ENCODE data around the gene SLC17A4. TPM values are rescaled to one million over a fixed set of nuclear protein-coding genes. Genes with fewer than 3 reads are reported as not detected.

Gene SLC17A4
- total and polyA plus RNA-seq, 10 of the 15 experiments (the other 5 are each of a cell fraction or from before 2014, with no cell fraction given), result not detected

DNA sequence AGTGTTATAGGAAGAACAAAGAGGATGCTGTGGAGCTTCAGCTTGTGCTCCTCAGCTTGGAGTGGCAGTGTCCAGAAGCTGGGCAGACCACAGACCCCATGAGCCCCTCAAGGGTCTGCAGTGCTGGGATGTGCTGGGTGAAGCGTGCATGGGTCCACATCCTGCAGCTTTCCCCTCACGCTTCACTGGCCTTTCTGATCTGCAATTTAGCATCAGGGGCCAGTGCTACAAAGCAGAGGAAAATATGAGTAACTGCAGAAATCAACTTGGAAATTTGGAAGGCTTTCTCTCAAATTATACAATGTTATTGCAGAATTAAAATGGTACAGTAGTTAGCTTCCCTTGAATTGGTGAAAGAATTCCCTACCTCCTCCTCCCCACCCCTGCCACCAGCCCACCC is 10.1 kb downstream of the SLC17A4 start:
- ATAC-seq, result no peak
- RAD21 ChIA-PET (ENCODE audit: unreplicated experiment), result no interaction called here
- 19% methylated on average over 2 of the region's 2 CpGs for WGBS (ENCODE audit: insufficient coverage, insufficient replicate concordance, low lambda C conversion rate, missing lambda C conversion rate)
- no peak for DNase-seq (ENCODE audit: low read depth, low spot score)
- no peaks in the 10 kb centered on the region for H3K9me3 ChIP-seq (replicated peaks; ENCODE audit: control insufficient read depth, insufficient read depth, low read length)
- H3K79me2 ChIP-seq (ENCODE audit: control insufficient read depth, insufficient read depth, low read length), result no peaks in the 10 kb centered on the region
- H3K4me2 ChIP-seq (ENCODE audit: control insufficient read depth, insufficient read depth), result no peak overlapping the region
- no peak overlapping the region for H3K9ac ChIP-seq (ENCODE audit: control insufficient read depth, insufficient read depth, low read length)
- H3K4me3 ChIP-seq, result no peak overlapping the region
- in situ Hi-C loops (cut with MboI), result no loop called here
- SMC1A ChIA-PET (ENCODE audit: uncharacterized antibody, unreplicated experiment), result interaction anchor here (1.4 kb wide), 1 partner anchor 13 kb away, joined by 5 read pairs; no protein-coding TSS in a partner anchor
- BruUV-seq (replicated peaks), result no TSS peak
- H2AFZ ChIP-seq (ENCODE audit: control insufficient read depth, low read depth, low read length), result no peak overlapping the region
- intact Hi-C loops (cut with micrococcal nuclease; ENCODE audit: unreplicated experiment), result no loop called here
- no peaks in the 10 kb centered on the region for H4K20me1 ChIP-seq (ENCODE audit: control insufficient read depth, insufficient read depth)
- TF ChIP-seq SREBF2 (IDR thresholded peaks at IDR 0.05; ENCODE audit: low read length) (no peak), POLR2AphosphoS5 (IDR thresholded peaks at IDR 0.05; ENCODE audit: low read length) (no peak), NRF1 (conservative IDR thresholded peaks at IDR 0.05; ENCODE audit: low read depth, low read length) (no peak), KDM1A (IDR thresholded peaks at IDR 0.05; ENCODE audit: borderline replicate concordance) (no peak), EP300 (IDR thresholded peaks at IDR 0.05; ENCODE audit: borderline replicate concordance in 1 of 2, control insufficient read depth in 1 of 2, low read depth in 2 of 2, low read length in 2 of 2) (no peak), CBFB (IDR thresholded peaks at IDR 0.05; ENCODE audit: low read depth) (no peak), MEF2A (IDR thresholded peaks at IDR 0.05; ENCODE audit: insufficient read depth, low read depth, low read length) (no peak), BHLHE40 (IDR thresholded peaks at IDR 0.05; ENCODE audit: borderline replicate concordance in 1 of 2, low read depth in 2 of 2, low read length in 1 of 2) (no peak)
- TF ChIP-seq, protein P1, sequence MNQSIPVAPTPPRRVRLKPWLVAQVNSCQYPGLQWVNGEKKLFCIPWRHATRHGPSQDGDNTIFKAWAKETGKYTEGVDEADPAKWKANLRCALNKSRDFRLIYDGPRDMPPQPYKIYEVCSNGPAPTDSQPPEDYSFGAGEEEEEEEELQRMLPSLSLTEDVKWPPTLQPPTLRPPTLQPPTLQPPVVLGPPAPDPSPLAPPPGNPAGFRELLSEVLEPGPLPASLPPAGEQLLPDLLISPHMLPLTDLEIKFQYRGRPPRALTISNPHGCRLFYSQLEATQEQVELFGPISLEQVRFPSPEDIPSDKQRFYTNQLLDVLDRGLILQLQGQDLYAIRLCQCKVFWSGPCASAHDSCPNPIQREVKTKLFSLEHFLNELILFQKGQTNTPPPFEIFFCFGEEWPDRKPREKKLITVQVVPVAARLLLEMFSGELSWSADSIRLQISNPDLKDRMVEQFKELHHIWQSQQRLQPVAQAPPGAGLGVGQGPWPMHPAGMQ (IDR thresholded peaks at IDR 0.05; ENCODE audit: borderline replicate concordance), result no peak
- TF ChIP-seq, protein P2, sequence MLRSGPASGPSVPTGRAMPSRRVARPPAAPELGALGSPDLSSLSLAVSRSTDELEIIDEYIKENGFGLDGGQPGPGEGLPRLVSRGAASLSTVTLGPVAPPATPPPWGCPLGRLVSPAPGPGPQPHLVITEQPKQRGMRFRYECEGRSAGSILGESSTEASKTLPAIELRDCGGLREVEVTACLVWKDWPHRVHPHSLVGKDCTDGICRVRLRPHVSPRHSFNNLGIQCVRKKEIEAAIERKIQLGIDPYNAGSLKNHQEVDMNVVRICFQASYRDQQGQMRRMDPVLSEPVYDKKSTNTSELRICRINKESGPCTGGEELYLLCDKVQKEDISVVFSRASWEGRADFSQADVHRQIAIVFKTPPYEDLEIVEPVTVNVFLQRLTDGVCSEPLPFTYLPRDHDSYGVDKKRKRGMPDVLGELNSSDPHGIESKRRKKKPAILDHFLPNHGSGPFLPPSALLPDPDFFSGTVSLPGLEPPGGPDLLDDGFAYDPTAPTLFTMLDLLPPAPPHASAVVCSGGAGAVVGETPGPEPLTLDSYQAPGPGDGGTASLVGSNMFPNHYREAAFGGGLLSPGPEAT (IDR thresholded peaks at IDR 0.05; ENCODE audit: low read depth), result no peak
- TF ChIP-seq, protein P3, sequence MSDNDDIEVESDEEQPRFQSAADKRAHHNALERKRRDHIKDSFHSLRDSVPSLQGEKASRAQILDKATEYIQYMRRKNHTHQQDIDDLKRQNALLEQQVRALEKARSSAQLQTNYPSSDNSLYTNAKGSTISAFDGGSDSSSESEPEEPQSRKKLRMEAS (IDR thresholded peaks at IDR 0.05; ENCODE audit: low read depth, low read length), result no peak
- TF ChIP-seq, protein P4, sequence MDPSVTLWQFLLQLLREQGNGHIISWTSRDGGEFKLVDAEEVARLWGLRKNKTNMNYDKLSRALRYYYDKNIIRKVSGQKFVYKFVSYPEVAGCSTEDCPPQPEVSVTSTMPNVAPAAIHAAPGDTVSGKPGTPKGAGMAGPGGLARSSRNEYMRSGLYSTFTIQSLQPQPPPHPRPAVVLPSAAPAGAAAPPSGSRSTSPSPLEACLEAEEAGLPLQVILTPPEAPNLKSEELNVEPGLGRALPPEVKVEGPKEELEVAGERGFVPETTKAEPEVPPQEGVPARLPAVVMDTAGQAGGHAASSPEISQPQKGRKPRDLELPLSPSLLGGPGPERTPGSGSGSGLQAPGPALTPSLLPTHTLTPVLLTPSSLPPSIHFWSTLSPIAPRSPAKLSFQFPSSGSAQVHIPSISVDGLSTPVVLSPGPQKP (IDR thresholded peaks at IDR 0.05; ENCODE audit: low read depth, low read length), result no peak
- H3K27me3 ChIP-seq (replicated peaks in 1 of 2; ENCODE audit: control insufficient read depth in 2 of 2, insufficient read depth in 2 of 2, low read length in 1 of 2), result peaks cover 0 to 2% of the 10 kb centered on the region in 2 experiments; a peak in 1 of 4 replicates
- H3K36me3 ChIP-seq (ENCODE audit: control insufficient read depth in 2 of 2, insufficient read depth in 2 of 2, low read length in 1 of 2), result no peaks in the 10 kb centered on the region
- H3K4me1 ChIP-seq (ENCODE audit: control insufficient read depth, insufficient read depth, low read length), result no peaks in the 10 kb centered on the region
- no peak overlapping the region for H3K27ac ChIP-seq (ENCODE audit: control insufficient read depth, insufficient read depth)
- no peak for FAIRE-seq
- POLR2A ChIA-PET, result no interaction called here
- CTCF ChIA-PET, result interaction anchor here (2.0 kb wide), 1 partner anchor 45 kb away, joined by 5 read pairs; no protein-coding TSS in a partner anchor

Data from GM12878 (cell line).